DOHH2 (cell line): Measurements from ENCODE around the gene CASP8.

Source experiments
- H3F3A ChIP-seq: fragments of 200-600 bp; sonication (generic), shearing (Covaris generic); 2 replicates; pipeline ENCODE4 v1.6.0; 2016; ENCODE audit warnings: antibody characterized with exemption, mild to moderate bottlenecking; ENCODE audit not compliant: control insufficient read depth, insufficient read depth
- H3K27ac ChIP-seq: fragments of 200-600 bp; sonication (generic); 2 replicates; pipeline ENCODE4 v1.5.1; 2014; ENCODE audit warnings: low read depth, mild to moderate bottlenecking, low read length, moderate library complexity
- H3K27me3 ChIP-seq: fragments of 200-600 bp; sonication (generic); 2 replicates; pipeline ENCODE4 v1.6.1; 2014; ENCODE audit warnings: mild to moderate bottlenecking, low read length, mixed read lengths; ENCODE audit not compliant: control insufficient read depth
- H3K36me3 ChIP-seq: fragments of 200-600 bp; sonication (generic); 2 replicates; pipeline ENCODE4 v1.6.1; 2014; ENCODE audit warnings: mild to moderate bottlenecking, low read length, moderate library complexity, mixed read lengths; ENCODE audit not compliant: control insufficient read depth
- H3K4me1 ChIP-seq: fragments of 200-600 bp; sonication (generic); 2 replicates; pipeline ENCODE4 v1.6.1; 2014; ENCODE audit warnings: mild to moderate bottlenecking, low read length, mixed read lengths; ENCODE audit not compliant: control insufficient read depth
- H3K4me2 ChIP-seq: fragments of 200-600 bp; sonication (generic); 2 replicates; pipeline ENCODE4 v1.6.0; 2014; ENCODE audit warnings: mild to moderate bottlenecking, low read length, moderate library complexity
- H3K4me3 ChIP-seq: fragments of 200-600 bp; sonication (generic); 2 replicates; pipeline ENCODE4 v1.5.1; 2014; ENCODE audit warnings: mild to moderate bottlenecking, low read length, mixed read lengths
- H3K79me2 ChIP-seq: fragments of 200-600 bp; sonication (generic); 2 replicates; pipeline ENCODE4 v1.6.1; 2014; ENCODE audit warnings: mild to moderate bottlenecking, low read length, mixed read lengths; ENCODE audit not compliant: control insufficient read depth
- H3K9me2 ChIP-seq: fragments of 200-600 bp; sonication (generic); replicated peaks from 2 replicates; pipeline ENCODE4 v1.6.1; 2014; ENCODE audit warnings: mild to moderate bottlenecking, low read length, mixed read lengths; ENCODE audit not compliant: control insufficient read depth
- H3K9me3 ChIP-seq: fragments of 200-600 bp; sonication (generic); 2 replicates; pipeline ENCODE4 v1.6.1; 2014; ENCODE audit warnings: antibody characterized with exemption, low read length, mixed read lengths; ENCODE audit not compliant: control insufficient read depth, insufficient read depth
- H4K20me1 ChIP-seq: fragments of 200-600 bp; sonication (generic); 2 replicates; pipeline ENCODE4 v1.6.0; 2014; ENCODE audit warnings: low read depth, mild to moderate bottlenecking, antibody characterized with exemption, low read length, moderate library complexity; ENCODE audit not compliant: control insufficient read depth, insufficient read depth
- EZH2phosphoT487 ChIP-seq: fragments of 200-600 bp; sonication (generic); IDR thresholded peaks from 2 replicates; pipeline ENCODE4 v1.6.1; 2017; ENCODE audit warnings: borderline replicate concordance, mild to moderate bottlenecking, antibody characterized with exemption, low read length, moderate library complexity, mixed read lengths
- TF ChIP-seq, protein P1 (sequence below): fragments of 200-600 bp; sonication (generic); IDR thresholded peaks from one replicate; pipeline ENCODE4 v1.5.1; 2014; ENCODE audit warnings: antibody characterized with exemption, mild to moderate bottlenecking, low read depth, low read length; ENCODE audit not compliant: poor library complexity, severe bottlenecking

CASP8 gene

DNA sequence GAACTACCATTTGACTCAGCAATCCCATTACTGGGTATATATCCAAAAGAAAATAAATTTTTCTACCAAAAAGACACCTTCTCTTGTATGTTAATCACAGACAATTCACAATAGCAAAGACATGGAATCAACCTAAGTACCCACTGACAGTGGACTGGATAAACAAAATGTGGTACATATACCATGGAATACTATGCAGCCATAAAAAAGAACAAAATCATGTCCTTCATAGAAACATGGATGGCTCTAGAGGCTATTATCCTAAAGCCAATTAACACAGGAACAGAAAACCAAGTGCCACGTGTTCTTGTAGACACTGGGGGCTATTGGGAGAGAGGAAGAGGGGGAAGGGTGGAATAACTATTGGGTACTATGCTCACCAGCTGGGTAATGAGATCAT, 69.1 kb downstream of the CASP8 start:
- TF ChIP-seq EZH2phosphoT487: no peak
- TF ChIP-seq, protein P1, sequence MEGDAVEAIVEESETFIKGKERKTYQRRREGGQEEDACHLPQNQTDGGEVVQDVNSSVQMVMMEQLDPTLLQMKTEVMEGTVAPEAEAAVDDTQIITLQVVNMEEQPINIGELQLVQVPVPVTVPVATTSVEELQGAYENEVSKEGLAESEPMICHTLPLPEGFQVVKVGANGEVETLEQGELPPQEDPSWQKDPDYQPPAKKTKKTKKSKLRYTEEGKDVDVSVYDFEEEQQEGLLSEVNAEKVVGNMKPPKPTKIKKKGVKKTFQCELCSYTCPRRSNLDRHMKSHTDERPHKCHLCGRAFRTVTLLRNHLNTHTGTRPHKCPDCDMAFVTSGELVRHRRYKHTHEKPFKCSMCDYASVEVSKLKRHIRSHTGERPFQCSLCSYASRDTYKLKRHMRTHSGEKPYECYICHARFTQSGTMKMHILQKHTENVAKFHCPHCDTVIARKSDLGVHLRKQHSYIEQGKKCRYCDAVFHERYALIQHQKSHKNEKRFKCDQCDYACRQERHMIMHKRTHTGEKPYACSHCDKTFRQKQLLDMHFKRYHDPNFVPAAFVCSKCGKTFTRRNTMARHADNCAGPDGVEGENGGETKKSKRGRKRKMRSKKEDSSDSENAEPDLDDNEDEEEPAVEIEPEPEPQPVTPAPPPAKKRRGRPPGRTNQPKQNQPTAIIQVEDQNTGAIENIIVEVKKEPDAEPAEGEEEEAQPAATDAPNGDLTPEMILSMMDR: no peak
- no peaks in the 10 kb centered on the region for H3K27me3 ChIP-seq
- no peaks in the 10 kb centered on the region for H3K4me1 ChIP-seq
- H3F3A ChIP-seq: no peaks in the 10 kb centered on the region
- H4K20me1 ChIP-seq: no peaks in the 10 kb centered on the region
- H3K4me2 ChIP-seq: no peak overlapping the region
- H3K9me2 ChIP-seq: no peaks in the 10 kb centered on the region
- no peaks in the 10 kb centered on the region for H3K36me3 ChIP-seq
- H3K27ac ChIP-seq: no peak overlapping the region
- H3K4me3 ChIP-seq: no peak overlapping the region
- no peaks in the 10 kb centered on the region for H3K79me2 ChIP-seq
- H3K9me3 ChIP-seq: no peaks in the 10 kb centered on the region
